Fibroblast of pulmonary artery (primary cell): ENCODE data around the gene FAM168A.
"Not testable (repeated sequence)": the region's sequence is repeated elsewhere in the genome, so short reads cannot be mapped to it uniquely, and the experiment has no call there.

Source experiments
- DNase-seq: peaks from one replicate; pipeline ENCODE4 v3.0.0-alpha.2; 2010; ENCODE audit warnings: low read depth
- H3K4me3 ChIP-seq: replicated peaks from 2 replicates; pipeline ENCODE4 v1.5.1; 2011; ENCODE audit warnings: low read depth, mild to moderate bottlenecking, control low read depth, low read length, moderate library complexity
- TF ChIP-seq, protein P1 (sequence below): IDR thresholded peaks from 2 replicates; pipeline ENCODE4 v1.5.1; 2011; ENCODE audit warnings: mild to moderate bottlenecking, control low read depth, low read length, inconsistent platforms; ENCODE audit errors: missing control alignments

Gene FAM168A

DNA sequence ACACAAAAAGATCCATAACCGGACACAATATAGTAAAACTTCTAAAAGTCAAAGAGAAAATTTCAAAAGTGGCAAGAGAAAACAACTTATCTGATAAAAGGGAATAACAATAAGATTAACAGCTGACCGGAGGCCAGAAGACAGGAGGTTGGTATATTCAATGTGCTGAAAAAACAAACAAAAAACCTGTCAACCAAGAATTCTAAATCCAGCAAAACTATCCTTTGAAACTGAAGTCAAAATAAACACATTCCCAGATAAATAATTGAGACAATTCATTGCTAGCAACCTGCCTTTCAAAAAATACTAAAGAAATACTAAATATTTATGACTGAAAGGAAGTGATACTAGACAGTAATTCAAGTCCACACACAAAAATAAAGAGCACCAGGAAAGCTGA lies 120.4 kb downstream of the FAM168A start:
- no peak overlapping the region for H3K4me3 ChIP-seq
- TF ChIP-seq, protein P1, sequence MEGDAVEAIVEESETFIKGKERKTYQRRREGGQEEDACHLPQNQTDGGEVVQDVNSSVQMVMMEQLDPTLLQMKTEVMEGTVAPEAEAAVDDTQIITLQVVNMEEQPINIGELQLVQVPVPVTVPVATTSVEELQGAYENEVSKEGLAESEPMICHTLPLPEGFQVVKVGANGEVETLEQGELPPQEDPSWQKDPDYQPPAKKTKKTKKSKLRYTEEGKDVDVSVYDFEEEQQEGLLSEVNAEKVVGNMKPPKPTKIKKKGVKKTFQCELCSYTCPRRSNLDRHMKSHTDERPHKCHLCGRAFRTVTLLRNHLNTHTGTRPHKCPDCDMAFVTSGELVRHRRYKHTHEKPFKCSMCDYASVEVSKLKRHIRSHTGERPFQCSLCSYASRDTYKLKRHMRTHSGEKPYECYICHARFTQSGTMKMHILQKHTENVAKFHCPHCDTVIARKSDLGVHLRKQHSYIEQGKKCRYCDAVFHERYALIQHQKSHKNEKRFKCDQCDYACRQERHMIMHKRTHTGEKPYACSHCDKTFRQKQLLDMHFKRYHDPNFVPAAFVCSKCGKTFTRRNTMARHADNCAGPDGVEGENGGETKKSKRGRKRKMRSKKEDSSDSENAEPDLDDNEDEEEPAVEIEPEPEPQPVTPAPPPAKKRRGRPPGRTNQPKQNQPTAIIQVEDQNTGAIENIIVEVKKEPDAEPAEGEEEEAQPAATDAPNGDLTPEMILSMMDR: no peak
- no peak for DNase-seq

DNA sequence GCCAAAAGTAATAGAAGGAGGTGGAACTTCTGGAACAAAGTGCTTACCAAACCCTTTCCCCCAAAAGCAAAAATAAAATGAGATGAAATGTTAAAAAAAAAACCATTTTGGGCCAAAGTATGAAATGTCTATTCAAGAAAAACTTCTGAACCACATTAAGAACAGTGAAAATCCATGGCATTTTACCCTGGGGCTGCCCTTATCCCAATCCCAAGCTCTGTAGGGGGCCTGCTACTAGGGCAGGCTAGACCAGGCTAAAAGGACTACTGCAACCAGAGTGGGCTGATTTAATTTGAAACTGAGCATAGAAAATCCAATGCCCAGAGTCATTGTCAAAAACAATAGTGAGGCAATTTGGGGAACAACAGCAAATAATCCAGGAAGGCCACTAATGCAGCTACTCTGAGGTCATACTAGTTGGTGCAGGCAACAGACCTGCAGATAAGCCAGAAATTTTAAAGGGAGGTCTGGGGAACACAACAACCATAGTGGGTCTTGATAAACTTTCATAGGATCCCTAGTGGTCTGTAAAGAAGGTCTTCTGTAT lies 122.3 kb downstream of the FAM168A start:
- TF ChIP-seq, protein P1: no peak
- DNase-seq: no peak

DNA sequence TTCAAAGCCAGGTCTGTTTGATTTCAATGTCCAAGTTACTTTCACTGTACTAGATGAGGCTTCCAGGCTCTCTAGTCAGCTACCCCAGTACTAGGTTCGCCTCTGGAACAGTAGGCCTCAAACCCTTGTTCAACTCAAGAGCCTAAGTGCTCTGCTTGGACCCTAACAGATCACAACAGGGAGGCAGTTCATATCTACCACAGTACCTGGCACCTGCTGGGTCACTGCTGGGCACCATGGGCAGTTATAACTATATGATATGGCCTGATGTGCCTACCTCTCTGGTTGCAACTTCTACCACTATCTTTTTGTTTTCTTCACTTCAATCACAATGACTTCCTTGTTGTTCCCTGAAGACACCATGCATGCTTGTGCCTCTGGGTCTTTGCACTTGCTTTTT lies 124.7 kb downstream of the FAM168A start:
- no peak for DNase-seq
- no peak overlapping the region for H3K4me3 ChIP-seq
- TF ChIP-seq, protein P1: no peak

More for the DNA sequence above, 122.3 kb downstream of the FAM168A start:
- H3K4me3 ChIP-seq: no peak overlapping the region

DNA sequence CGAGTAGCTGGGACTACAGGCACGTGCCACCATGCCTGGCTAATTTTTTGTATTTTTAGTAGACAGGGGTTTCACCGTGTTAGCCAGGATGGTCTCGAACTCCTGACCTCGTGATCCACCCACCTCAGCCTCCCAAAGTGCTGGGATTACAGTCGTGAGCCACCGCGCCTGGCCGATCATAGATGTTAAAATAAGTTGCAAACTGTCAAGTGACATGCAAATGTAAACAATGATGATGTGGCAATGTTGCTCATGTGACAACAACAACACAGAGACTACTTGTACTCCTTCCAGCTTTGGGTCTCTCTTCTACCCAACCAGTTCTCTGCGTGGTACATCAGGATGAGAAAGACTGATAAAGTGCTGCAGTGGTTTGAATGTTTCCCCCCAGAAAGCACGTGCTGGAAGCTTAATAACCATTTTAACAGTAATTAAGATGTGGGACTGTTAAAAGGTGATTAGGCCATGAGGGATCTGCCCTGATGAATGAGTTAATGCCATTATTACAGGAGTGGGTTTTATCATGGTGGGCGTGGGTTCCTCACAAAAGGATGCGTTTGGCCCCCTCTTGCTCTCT lies 127.8 kb downstream of the FAM168A start:
- DNase-seq, H3K4me3 ChIP-seq: not testable (repeated sequence)

DNA sequence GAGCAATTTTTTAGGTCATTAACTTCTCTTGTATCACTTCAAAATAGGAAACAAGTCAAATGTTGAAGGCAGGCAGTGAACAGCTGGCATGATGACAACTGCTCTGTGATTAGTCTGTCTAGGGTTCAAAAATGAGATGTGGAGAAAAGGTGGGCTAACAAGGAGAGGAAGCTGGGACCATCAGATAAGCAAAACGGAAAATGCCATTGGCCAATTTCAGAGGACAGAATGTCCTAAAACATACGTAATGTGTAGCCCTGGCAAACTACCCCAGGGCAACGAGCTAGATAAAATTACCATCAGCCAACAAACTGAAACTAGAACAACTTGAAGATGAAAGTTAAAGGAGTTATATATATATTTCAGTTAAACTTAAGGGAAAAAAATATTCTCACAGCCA lies 128.5 kb downstream of the FAM168A start:
- TF ChIP-seq, protein P1: no peak
- DNase-seq: peak; percentile 52
- no peak overlapping the region for H3K4me3 ChIP-seq

DNA sequence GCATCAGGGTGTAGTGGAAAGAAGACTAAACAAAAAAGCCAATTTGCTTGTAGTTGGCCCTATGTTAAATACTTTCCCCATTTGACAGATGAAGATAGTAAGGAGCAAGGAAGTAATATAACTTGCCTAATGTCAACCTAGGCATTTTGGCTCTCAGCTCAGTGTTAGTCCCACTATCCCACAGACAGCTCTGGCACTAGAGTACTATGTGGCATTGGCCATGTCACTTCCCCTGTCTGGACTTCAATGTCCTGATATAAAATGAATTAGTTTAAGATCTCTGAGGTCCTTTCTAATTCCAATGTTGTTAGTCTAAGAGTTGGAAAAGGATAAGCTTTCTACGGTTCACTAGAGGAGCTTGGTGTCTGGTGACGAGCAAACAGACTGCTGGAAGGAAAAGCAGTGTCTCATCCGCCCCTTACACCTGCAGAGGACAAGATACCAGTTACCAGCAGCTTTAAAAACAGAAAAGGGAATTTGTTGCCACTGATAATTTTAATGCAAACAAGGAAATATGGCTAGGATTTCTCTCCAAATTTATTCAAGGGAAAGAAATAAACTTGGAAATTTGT lies 129.2 kb downstream of the FAM168A start:
- DNase-seq: no peak
- no peak overlapping the region for H3K4me3 ChIP-seq
- TF ChIP-seq, protein P1: no peak

DNA sequence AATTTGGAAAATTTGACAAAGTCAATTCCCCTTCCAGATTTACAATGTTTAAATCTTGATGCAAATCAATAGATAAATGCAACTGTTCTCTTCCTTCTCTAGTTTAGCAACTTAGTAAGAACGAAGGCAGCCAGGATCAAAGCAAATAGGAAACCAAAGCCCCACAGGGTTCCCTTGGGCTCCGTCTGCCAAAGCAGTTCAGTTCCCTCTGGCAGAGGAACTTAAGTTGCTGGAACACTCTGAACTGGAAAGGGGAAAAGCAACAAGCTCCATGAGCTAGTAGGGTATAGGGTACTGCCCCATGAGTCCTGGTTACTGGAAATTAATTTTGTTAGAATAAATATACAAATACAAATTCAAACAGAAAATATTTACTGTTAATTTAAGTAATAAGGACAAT lies 130.4 kb downstream of the FAM168A start:
- TF ChIP-seq, protein P1: no peak
- no peak overlapping the region for H3K4me3 ChIP-seq
- no peak for DNase-seq
